SKM-1 (cell line): ENCODE results near the gene PTPRG.

Source experiments
- DNase-seq: peaks from one replicate; lab custom pipeline; 2025; ENCODE audit not compliant: unreplicated experiment; lab: John Stamatoyannopoulos, UW

PTPRG gene

GRCh38 chr3:61562042-61562720 is 810 bp downstream of the PTPRG start:
- DNase-seq: no peak

GRCh38 chr3:61562721-61563312 is 1.4 kb downstream of the PTPRG start:
- no peak for DNase-seq

DNA sequence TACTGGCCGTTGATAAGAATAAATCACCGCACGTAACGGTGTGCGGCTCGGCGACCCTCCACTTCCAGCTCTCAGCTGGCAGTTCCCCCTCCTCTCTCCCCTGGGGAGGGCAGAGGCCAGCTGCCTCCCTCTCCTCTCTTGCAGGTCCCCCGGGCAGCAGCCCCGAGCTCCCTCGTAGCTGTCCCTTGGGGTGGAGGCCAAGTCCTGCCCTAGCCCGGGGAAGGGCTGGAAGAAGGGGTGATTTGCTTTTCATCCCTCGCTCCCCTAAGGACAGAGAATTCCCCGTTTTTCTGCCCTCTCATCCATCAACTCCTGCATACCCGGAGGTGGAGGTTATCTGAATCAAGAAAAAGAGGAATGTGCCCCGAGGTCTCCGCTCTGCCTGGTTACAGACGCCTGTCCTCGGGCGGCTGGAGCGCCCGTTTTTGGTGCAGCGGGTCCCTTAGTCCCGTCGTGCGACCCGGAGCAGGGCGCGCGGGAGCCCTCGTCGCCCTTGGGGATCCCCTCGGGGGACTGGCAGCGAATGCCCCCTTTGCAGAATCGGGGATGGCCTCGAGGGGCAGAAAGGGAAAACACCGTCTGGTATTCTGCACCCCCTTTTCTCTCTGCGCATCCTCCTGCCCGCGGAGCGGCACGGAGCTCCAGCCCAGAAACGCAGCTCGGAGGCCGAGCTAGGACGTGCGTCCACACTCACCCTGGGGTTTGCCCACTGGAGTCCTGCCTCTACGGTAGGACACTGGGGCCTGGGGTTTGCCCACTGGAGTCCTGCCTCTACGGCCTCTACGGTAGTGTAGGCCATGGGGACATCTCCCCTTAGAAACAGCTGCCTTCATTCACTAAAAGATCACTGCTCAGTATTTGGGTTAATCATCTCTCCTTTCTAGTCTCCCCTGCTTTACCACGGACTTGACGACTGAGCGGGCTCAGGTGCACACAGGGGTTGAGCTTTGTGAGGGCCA is 2.2 kb downstream of the PTPRG start:
- no peak for DNase-seq

DNA sequence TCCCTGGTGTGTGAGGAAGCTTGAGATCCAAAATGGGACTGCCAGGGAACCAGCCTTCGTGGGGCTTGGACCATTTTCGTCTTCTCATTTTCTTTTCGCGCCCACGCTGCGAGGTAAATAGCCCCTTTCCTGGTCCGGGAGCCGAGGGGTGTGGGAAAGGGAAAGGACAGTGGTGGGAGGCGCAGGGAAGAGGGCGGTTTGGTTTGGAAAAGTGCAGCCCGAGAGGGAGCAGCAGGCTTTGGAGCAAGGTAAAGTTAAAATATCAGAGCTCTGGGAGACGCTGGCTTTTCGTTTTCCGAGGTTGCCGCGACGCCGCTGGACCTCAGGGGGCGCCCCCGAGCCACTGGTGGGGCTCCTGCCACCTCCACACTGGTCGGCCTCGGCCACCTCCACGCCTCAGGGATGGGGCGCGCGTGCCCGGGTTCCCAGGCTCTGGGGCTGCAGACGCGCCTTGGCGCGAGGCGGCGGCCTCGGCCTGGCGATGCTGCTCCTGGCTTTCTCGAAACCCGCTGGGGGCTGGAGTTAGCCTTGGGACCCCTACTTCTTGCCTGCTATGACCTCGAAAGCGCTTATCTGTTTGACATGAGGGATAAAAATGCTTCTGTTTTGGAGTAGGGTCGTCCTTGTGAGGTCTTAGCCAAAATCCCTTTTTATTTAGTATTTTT is 3.2 kb downstream of the PTPRG start:
- DNase-seq: no peak

DNA sequence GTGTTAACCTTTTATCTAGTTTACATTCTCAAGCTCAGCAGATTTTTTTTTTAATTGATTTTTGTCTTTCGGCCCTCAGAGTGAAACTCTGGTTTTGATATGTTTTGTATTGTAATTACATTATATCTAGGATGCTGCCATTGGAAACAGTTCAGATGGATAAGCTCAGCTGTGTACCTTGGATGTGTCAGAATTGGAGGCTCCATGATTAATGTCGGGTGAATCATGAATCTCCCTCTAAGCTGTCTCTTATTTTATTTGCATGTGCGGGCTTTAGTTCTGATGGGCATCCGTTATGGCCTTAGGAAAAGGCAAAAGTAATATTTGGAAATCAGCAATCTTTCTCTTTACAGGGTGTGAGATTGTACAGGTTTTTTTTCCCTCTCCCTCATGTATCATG is 4.2 kb downstream of the PTPRG start:
- no peak for DNase-seq

DNA sequence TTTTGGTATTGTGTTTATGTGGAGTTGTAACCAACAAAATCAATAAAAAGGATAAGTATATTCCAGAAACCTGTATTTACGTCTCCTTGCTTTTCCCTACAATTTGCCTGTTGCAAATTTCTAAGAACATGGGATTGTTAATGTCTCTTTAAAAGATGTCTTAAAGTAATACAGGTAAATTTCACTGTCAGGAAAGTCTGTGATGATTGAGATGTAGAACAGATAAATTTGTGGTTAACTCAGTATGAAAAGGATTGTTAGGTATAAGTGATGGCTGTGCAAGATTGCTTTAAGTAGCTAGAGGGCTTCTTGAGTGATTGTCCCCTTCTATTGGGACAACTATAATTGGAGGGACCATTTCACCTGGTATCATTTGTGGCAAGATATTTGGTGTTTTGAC is 6.8 kb downstream of the PTPRG start:
- no peak for DNase-seq

- no peak for DNase-seq
Observed at GRCh38 chr3:61569856-61570580, 8.6 kb downstream of the PTPRG start.

DNA sequence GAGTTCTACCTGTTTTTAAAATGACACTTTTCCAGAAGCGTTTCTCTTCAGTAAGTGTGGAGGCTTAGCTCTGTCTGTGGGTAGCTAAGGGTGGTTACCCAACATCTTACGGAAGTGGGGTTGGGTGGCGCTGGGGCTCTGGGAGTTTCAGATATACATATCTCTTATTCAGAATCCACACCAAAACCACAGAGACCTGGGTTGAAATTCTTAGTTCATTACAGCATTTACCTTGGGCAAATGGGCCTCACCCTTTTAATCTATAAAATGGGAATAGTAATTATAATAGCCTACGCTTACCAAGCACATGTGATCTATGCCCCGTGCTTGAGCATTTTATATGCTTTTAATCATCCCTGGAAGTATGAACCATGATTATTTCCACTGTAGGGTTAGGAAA is 9.4 kb downstream of the PTPRG start:
- DNase-seq: peak; percentile 82

DNA sequence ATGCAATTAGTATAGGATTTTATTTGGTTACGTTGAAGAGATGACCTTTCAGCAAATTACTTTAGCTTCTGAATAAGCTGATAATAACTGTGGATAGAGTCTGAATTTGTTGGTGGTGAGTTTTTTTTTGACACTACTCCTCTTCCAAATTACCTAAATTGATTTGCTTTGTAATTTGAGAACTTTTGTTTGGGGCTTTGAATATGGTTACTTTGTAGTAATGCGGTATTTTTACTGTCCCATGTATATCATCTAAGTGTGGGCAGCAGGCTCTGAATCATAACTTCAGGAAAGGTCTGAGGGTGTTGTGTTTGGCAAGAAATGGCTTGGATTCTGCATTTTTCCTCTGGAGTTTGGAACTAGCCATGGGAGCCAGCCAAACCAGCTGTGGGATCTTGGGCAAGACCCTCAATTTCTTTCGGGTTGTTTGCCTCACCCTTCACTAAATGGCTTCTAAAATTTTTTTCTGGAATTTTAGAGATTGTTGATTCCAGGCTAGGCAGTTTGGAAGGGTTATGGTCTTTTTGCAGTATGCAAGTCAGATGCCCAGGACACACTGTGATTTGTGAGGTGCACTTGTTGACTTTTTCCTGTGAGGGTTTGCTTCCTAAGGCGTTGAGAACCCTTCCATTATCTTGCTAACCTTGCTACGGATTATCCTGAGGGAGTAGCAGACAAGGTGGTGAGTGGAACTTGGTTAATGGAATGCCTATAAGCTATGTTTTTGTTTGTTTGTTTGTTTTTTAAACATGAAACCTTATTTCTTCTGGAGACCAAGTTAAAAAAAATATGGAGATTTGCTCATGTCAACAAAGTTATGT is 10.4 kb downstream of the PTPRG start:
- no peak for DNase-seq

DNA sequence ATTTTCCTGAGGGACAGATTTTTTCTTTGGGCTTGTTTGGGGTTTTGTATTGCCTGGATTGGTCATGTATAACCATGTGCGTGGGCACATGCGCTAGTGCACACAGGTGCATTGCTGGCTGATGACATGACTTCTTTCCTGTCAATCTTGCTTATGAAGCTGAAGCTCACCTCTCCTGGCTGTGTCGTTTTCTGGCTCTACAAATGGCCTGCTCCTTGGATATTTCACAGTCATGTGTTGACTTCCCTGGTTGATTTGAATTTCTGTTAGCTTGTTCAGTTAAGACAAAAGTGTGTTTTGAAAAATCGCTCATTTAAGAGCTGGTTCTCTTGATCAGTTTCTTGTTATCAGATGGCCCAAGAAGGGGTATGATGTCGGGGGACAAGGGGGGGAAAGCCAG is 11.5 kb downstream of the PTPRG start:
- no peak for DNase-seq

- no peak for DNase-seq
Observed at GRCh38 chr3:61573441-61573840, 12.1 kb downstream of the PTPRG start.

GRCh38 chr3:61574854-61575253 is 13.5 kb downstream of the PTPRG start:
- DNase-seq: peak; percentile 56

DNA sequence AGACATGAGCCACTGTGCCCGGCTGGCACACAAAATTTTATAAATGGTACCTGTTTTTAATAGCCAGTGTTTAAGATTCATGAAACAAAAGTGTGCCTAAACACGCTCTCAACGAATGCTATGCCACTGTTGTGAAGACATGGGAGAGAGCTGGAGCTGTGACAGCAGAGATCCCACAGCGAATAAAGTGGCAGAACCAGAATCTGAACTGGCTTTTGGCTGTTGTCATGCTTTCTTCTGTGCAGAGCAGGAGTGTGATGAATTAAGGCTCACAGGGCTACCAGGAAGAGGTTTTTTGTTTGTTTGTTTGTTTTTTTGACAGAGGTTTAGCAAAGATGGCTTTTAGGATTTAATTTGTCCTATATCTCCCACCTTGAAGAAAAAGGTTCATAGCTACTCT is 14.5 kb downstream of the PTPRG start:
- DNase-seq: no peak

- DNase-seq: no peak
Observed at GRCh38 chr3:61577760-61578159, 16.4 kb downstream of the PTPRG start.

DNA sequence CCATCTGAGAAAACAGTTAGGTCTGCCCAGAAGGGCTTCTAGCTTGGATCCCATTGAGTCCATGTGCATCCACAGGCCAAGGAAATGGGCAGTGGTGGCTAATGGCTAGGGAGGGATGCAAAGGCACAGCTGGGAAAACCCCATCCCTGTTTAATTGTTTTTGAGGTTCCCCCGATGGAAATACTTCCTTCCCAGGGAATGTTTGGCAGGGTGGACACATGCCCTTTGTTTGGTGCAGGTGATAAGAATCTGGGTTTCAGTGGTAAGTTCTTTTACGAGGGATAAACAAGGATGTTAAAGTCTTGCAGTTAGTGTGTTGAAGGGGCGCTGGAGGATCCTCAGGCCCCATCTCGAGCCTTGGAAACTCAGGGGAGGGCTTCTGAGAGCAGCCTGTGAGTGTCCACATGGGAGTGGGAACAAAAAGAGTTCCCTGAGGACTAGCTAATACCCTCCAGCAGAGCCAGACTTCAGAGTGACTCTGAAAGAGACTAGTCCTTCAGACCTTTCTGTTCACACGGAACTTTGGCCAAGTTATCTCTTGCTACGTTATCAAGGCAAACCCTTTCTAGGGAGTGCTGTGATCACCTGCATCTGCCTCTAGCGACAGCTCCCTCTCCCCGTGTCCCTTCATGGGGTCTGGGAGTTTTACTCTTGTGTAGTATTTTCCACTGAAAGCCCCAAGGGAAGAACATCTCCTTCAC is 17.4 kb downstream of the PTPRG start:
- no peak for DNase-seq

DNA sequence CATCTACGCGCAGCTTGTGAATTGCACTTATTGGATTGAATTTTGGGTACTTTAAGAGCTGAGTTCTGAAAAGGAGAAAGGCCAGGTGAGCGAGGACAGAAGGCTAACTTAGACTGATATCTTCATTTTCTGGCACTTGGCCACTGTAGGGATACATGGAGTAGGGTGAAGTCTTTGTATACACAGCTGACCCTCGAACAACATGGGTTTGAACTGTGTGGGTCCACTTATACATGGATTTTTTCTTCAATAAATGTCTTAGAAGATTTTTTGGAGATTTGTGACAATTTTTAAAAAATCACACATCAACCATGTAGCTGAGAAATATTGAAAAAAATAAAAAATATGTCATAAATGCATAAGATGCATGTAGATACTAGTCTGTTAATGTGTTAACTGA is 18.3 kb downstream of the PTPRG start:
- no peak for DNase-seq

GRCh38 chr3:61580982-61581643 is 19.7 kb downstream of the PTPRG start:
- DNase-seq: no peak

DNA sequence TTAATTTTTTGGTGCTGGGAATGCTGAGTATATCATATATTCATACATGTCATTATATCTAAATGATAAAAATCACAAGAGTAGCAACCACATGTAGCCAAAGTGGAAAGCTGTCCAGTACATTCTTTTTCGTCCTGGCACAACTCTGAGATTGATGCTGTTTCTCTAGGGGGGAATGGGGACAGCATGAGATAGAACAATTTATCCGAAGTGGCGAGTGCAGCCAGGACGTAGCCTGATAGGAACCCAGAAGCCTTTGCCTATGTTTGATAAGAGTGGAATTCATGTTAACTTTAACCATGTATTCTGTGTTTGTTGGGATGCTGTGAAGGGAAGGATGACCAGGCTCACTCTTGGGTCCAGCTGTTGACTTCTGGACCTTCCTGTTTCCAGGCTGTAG is 20.9 kb downstream of the PTPRG start:
- no peak for DNase-seq

DNA sequence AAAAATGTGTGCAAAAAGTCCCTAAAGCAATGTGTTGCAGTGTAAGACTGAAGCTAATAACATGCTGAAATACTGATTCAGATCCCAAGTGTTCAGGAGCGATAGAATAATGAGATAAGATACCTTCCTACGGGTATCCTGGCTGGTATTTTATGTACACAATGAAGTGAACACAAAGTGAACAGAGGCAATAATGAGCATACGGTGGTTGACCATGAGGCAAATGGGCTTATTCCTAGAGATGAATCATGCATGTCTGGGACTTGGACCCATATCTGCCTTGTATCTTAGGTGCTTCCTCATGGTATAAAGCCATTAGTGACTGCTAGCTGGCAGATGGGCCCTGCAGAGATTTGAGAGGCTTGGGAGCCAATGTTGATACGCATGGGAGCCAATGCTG is 21.5 kb downstream of the PTPRG start:
- DNase-seq: no peak
